Esophagus squamous epithelium (tissue), 4 donors: Measurements from ENCODE around the gene THUMPD2.

ENCODE experiments used
- CTCF ChIP-seq, 6 experiments: fragments of 450-650 bp in 4 of 6; fragments of 200-600 bp in 2 of 6; sonication (generic) in 2 of 6; IDR thresholded peaks; one replicate each; pipeline ENCODE4 v1.5.1; 2016 to 2019; ENCODE audit warnings: antibody characterized with exemption in 6 of 6, mild to moderate bottlenecking in 4 of 6, moderate library complexity in 4 of 6
- POLR2A ChIP-seq, 4 donors: fragments of 450-650 bp; IDR thresholded peaks; one replicate each; pipeline ENCODE4 v1.6.1; 2017; ENCODE audit warnings: antibody characterized with exemption in 4 of 4, mild to moderate bottlenecking in 4 of 4, moderate library complexity in 3 of 4

DNA sequence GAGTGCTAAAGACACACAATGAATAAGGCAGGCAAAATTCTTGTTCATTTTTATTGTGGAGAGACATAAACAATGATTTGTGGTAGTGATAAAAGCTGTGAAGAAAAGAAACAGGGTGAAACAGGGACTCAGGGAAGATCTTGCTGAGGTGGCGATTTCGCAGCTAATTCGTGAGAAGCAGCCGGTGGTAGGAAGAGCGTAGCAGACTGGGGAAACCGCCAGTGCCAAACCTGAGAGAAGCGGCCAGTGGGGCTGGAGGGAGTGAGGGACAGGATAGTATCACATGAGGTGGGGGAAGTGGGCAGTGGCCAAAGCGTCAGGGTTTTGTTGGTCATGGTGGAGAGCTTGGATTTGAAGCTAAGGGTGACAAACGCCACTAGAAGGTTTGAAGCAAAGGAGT lies 71.1 kb downstream of the THUMPD2 start:
- TF ChIP-seq CTCF (IDR thresholded peaks at IDR 0.05) (no peak), POLR2A (IDR thresholded peaks at IDR 0.05) (no peak)
